Type B pancreatic cell (in vitro differentiated cells): Measurements from ENCODE around the gene EXT2. TPM values are rescaled to one million over a fixed set of nuclear protein-coding genes. Genes with fewer than 3 reads are reported as not detected.

ENCODE experiments used
- DNase-seq: peaks from one replicate; pipeline ENCODE4 v3.0.0; 2021; ENCODE audit warnings: mixed read lengths; ENCODE audit not compliant: unreplicated experiment; ENCODE audit errors: extremely low spot score
- H3K27ac Mint-ChIP-seq: 2 replicates; pipeline ENCODE4 v1.8.0; 2021; ENCODE audit warnings: mild to moderate bottlenecking, mixed read lengths
- H3K27me3 Mint-ChIP-seq: 2 replicates; pipeline ENCODE4 v1.8.0; 2021; ENCODE audit warnings: mixed read lengths
- H3K36me3 Mint-ChIP-seq: 2 replicates; pipeline ENCODE4 v1.8.0; 2021; ENCODE audit warnings: mixed read lengths
- H3K4me1 Mint-ChIP-seq: one replicate; pipeline ENCODE4 v1.8.0; 2021; ENCODE audit warnings: mixed read lengths; ENCODE audit not compliant: unreplicated experiment
- H3K4me3 Mint-ChIP-seq: 2 replicates; pipeline ENCODE4 v1.8.0; 2021; ENCODE audit warnings: mild to moderate bottlenecking, mixed read lengths
- H3K9me3 Mint-ChIP-seq: 2 replicates; pipeline ENCODE4 v1.8.0; 2021; ENCODE audit warnings: mixed read lengths
- total RNA-seq: library from RNA; stranded (reverse); gene quantifications from 2 replicates; pipeline ENCODE4 v1.2.1, GENCODE V29; 2021; ENCODE audit warnings: low replicate concordance
- TF ChIP-seq, protein P1 (sequence below): fragments of 200-600 bp; sonication (generic); conservative IDR thresholded peaks from 2 replicates; pipeline ENCODE4 v1.5.0; 2021; ENCODE audit warnings: antibody characterized with exemption, mild to moderate bottlenecking

The EXT2 gene
- total RNA-seq, 1 donor from 2014 or later = 62.7 TPM

DNA sequence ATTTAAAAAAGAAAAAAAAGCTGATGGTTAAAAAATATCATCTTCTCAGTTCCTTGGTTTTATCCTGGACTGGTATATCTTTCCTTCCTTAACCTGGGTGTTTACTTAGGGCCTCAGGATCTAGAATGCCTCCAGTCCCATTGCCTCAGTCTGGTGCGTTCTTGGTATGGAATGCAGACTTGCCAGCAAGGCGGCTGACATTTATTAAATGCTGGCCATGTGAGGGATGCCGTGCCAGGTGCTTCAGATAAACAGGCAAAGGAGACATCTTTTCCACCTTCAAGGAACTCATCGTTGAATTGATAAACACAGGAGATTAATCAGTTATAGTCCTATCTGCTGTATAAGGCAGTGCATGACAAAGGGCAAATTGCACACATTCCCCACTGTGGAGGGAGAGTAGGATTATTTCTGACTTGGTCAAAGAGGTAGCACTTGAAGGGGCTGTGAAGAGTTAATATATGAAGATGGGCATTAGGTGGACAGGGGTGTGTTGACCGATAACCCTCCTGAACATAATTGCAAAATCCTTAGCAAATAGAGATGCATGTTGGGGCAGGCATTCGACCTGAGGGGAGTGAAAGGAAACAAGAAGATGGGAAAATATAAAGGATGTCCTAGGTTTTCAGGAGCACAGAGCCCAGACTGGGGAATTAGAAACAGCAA is 160.1 kb downstream of the EXT2 start:
- H3K27me3 Mint-ChIP-seq = no peaks in the 10 kb centered on the region
- no peak for DNase-seq
- H3K27ac Mint-ChIP-seq = no peak overlapping the region
- no peak overlapping the region for H3K4me3 Mint-ChIP-seq
- peaks cover 16% of the 10 kb centered on the region for H3K9me3 Mint-ChIP-seq
- TF ChIP-seq, protein P1, sequence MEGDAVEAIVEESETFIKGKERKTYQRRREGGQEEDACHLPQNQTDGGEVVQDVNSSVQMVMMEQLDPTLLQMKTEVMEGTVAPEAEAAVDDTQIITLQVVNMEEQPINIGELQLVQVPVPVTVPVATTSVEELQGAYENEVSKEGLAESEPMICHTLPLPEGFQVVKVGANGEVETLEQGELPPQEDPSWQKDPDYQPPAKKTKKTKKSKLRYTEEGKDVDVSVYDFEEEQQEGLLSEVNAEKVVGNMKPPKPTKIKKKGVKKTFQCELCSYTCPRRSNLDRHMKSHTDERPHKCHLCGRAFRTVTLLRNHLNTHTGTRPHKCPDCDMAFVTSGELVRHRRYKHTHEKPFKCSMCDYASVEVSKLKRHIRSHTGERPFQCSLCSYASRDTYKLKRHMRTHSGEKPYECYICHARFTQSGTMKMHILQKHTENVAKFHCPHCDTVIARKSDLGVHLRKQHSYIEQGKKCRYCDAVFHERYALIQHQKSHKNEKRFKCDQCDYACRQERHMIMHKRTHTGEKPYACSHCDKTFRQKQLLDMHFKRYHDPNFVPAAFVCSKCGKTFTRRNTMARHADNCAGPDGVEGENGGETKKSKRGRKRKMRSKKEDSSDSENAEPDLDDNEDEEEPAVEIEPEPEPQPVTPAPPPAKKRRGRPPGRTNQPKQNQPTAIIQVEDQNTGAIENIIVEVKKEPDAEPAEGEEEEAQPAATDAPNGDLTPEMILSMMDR = no peak
- H3K4me1 Mint-ChIP-seq = peaks cover 17% of the 10 kb centered on the region
- H3K36me3 Mint-ChIP-seq = peaks cover 28% of the 10 kb centered on the region

DNA sequence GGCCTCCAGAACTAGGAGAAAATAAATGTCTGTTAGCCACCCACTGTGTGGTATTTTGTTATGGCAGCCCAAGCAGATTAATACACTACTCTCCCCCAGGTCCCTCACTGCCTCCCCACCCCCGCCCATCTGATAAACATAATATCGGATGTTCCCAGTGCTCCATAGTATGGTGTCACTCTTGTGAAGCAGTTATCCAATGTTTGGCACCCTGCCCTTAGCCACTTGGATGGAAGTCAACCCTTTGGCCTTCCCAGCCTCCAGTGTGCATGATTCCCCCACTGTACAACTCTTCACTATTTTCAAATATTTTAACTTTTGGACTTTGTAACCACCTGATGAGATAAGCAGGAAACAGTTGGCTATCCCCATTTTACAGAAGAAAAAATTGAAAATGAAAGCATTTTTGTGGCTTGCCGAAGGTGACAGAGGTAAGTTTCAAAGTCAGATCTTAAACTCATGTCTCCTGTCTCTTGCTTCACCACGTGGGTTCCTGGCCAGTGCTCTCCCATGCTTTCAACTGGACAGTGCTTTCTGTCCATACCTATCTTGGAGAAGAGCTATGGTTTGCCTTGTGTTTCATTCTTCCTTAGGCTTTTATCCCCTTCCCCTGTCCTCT is 161.3 kb downstream of the EXT2 start:
- Mint-ChIP-seq H3K36me3 (peaks cover 20% of the 10 kb centered on the region), H3K4me1 (peaks cover 21% of the 10 kb centered on the region), H3K27ac (no peak overlapping the region), H3K9me3 (peaks cover 14% of the 10 kb centered on the region), H3K4me3 (no peak overlapping the region), H3K27me3 (no peaks in the 10 kb centered on the region)
- DNase-seq = no peak
- TF ChIP-seq, protein P1 = no peak

DNA sequence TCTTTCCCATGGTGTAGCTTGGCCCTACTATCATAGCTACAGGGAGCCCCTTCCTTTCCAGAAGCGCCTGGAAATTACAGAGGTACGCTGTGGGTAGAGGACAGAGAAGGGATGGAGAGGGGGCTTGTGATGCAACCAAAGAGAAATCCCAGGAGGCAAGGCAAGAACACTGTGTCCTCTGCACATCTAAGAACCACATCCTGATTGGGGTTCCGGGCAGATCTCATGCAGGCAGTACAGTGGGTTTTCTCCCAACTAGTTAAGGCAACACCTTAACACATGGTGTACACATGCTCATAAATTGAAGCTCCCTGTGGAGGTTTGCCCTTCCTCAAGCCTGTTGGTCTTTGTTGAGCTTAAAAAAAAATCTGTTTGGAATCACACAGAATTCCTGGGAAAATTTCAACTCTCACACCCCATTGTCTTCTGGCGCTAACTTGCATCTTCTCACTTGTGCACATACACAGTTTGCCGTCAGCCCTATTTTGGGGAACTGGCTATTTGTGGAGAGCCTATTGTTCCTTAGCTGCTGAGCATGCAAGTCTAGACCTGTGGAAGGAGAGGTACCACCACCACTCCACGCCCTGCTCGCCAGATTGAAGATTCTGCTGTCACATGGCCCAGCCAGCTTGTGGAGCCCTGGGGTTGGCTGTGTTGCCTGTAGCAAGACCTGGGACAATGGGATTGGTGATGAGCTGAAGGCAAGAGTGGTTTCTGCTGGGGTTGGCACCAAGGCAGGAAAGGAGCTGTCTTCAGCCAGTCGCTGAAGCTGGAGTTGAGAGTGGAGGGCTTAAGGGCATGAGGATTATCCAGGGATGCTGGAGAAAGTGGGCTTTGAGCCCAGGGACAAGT is 162.1 kb downstream of the EXT2 start:
- no peak overlapping the region for H3K4me3 Mint-ChIP-seq
- no peak overlapping the region for H3K27ac Mint-ChIP-seq
- no peak for DNase-seq
- H3K27me3 Mint-ChIP-seq = peaks cover under 1% of the 10 kb centered on the region
- peaks cover 13% of the 10 kb centered on the region for H3K36me3 Mint-ChIP-seq
- H3K9me3 Mint-ChIP-seq = peaks cover 6% of the 10 kb centered on the region
- TF ChIP-seq, protein P1 = no peak
- peaks cover 21% of the 10 kb centered on the region for H3K4me1 Mint-ChIP-seq

DNA sequence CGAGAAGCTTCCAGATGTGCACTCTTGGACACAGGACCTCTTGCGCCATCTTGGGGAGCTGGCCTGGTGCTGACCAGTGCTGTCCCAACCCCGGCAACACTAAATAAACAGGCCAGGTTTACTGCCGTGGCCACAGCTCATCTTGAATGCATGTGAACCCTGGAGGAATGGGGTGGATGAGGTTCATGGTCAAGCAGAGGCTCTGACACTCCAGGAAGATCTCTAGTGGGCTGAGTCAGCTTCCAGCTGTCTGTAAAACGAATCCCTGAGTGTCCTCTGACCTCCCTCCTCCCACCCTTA is 162.7 kb downstream of the EXT2 start:
- DNase-seq = no peak
- H3K36me3 Mint-ChIP-seq = peaks cover 7% of the 10 kb centered on the region
- TF ChIP-seq, protein P1 = no peak
- no peak overlapping the region for H3K4me3 Mint-ChIP-seq
- no peak overlapping the region for H3K27ac Mint-ChIP-seq
- peaks cover under 1% of the 10 kb centered on the region for H3K9me3 Mint-ChIP-seq
- H3K27me3 Mint-ChIP-seq = peaks cover 4% of the 10 kb centered on the region
- peaks cover 26% of the 10 kb centered on the region for H3K4me1 Mint-ChIP-seq

DNA sequence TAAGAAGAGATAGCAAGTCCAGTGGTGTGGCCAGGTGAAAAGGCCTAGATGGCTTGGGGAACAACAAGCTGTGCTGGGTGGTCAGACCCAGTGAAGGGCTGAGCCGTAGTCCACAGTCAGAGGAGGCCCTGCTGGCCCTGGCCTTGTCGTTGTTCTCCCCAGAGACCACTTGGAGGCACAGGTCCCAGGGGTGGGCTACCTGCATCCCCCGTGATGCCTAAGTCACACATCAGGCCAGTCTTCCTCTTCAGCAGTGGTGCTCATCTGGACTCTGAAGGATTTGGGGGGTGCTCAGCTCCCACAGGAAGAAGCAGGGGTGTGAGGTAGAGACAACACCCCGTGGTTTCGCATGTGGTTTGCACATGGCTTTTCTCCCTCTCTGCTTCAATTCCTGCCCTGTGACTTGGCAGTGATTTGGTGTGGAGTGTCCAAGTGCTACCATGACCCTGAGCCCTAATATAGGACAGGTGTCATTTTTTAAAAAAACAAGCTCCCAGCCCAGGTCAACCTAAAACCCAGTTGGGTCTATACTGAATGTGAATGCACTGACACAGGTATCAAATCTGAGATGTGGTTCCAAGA is 163.5 kb downstream of the EXT2 start:
- TF ChIP-seq, protein P1 = no peak
- no peak overlapping the region for H3K4me3 Mint-ChIP-seq
- no peak overlapping the region for H3K27ac Mint-ChIP-seq
- no peak for DNase-seq
- H3K9me3 Mint-ChIP-seq = no peaks in the 10 kb centered on the region
- peaks cover 4% of the 10 kb centered on the region for H3K27me3 Mint-ChIP-seq
- H3K4me1 Mint-ChIP-seq = peaks cover 26% of the 10 kb centered on the region
- no peaks in the 10 kb centered on the region for H3K36me3 Mint-ChIP-seq
